Mesothelial cell of epicardium (in vitro differentiated cells): ENCODE data around the gene CAPN1. TPM values are rescaled to one million over a fixed set of nuclear protein-coding genes. Genes with fewer than 3 reads are reported as not detected.

ENCODE experiments used
- DNase-seq, 2 experiments: peaks; one replicate each; pipeline ENCODE4 v3.0.0; 2021; ENCODE audit warnings: low spot score in 2 of 2; ENCODE audit not compliant: unreplicated experiment in 2 of 2
- H3K27ac Mint-ChIP-seq: 2 replicates; pipeline ENCODE4 v1.8.0; 2021; ENCODE audit warnings: mixed read lengths
- H3K27me3 Mint-ChIP-seq: 2 replicates; pipeline ENCODE4 v1.8.0; 2021; ENCODE audit warnings: low read depth, mixed read lengths
- H3K36me3 Mint-ChIP-seq: 2 replicates; pipeline ENCODE4 v1.8.0; 2021; ENCODE audit warnings: mixed read lengths
- H3K4me1 Mint-ChIP-seq: 2 replicates; pipeline ENCODE4 v1.8.0; 2021; ENCODE audit warnings: mixed read lengths
- H3K4me3 Mint-ChIP-seq: 2 replicates; pipeline ENCODE4 v1.8.0; 2021; ENCODE audit warnings: mild to moderate bottlenecking, moderate library complexity, mixed read lengths
- H3K9me3 Mint-ChIP-seq: 2 replicates; pipeline ENCODE4 v1.8.0; 2021; ENCODE audit warnings: mixed read lengths
- CTCF ChIP-seq: fragments of 200-600 bp; sonication (generic); IDR thresholded peaks from one replicate; pipeline ENCODE4 v1.5.0; 2021; ENCODE audit warnings: antibody characterized with exemption; ENCODE audit not compliant: unreplicated experiment
- total RNA-seq: library from RNA; stranded (reverse); gene quantifications from 3 replicates; pipeline ENCODE4 v1.2.1, GENCODE V29; 2021

Gene CAPN1
- total RNA-seq, 1 donor from 2014 or later, result 196 TPM

- peaks cover 3% of the 10 kb centered on the region for H3K27me3 Mint-ChIP-seq
- H3K27ac Mint-ChIP-seq, result peak overlapping the region; percentile 100
- H3K9me3 Mint-ChIP-seq, result no peaks in the 10 kb centered on the region
- DNase-seq, result peak; percentile 71 to 84
- no peak for TF ChIP-seq CTCF
- peaks cover 30% of the 10 kb centered on the region for H3K4me1 Mint-ChIP-seq
- H3K4me3 Mint-ChIP-seq, result peak overlapping the region; percentile 99
- peaks cover 3% of the 10 kb centered on the region for H3K36me3 Mint-ChIP-seq
Measured at GRCh38 chr11:65134952-65135632, 46.6 kb upstream of the CAPN1 start.

GRCh38 chr11:65135633-65136145 lies 46.0 kb upstream of the CAPN1 start:
- Mint-ChIP-seq H3K36me3 (peaks cover 3% of the 10 kb centered on the region), H3K9me3 (no peaks in the 10 kb centered on the region), H3K27me3 (peaks cover 7% of the 10 kb centered on the region), H3K4me1 (peaks cover 30% of the 10 kb centered on the region), H3K27ac (peak overlapping the region; percentile 100), H3K4me3 (peak overlapping the region; percentile 99)
- DNase-seq, result no peak
- no peak for TF ChIP-seq CTCF

GRCh38 chr11:65136515-65137096 lies 45.1 kb upstream of the CAPN1 start:
- Mint-ChIP-seq H3K4me3 (peak overlapping the region; percentile 49), H3K27me3 (peaks cover 16% of the 10 kb centered on the region), H3K4me1 (peaks cover 30% of the 10 kb centered on the region), H3K9me3 (no peaks in the 10 kb centered on the region), H3K27ac (peak overlapping the region; percentile 90), H3K36me3 (no peaks in the 10 kb centered on the region)
- no peak for TF ChIP-seq CTCF
- DNase-seq, result no peak

- no peak for DNase-seq
- Mint-ChIP-seq H3K27me3 (peaks cover 41% of the 10 kb centered on the region), H3K4me3 (no peak overlapping the region), H3K9me3 (no peaks in the 10 kb centered on the region), H3K27ac (no peak overlapping the region), H3K4me1 (no peaks in the 10 kb centered on the region), H3K36me3 (no peaks in the 10 kb centered on the region)
- TF ChIP-seq CTCF, result no peak
Measured at GRCh38 chr11:65141896-65142494, 39.7 kb upstream of the CAPN1 start.

GRCh38 chr11:65147352-65148075 lies 34.2 kb upstream of the CAPN1 start:
- Mint-ChIP-seq H3K27ac (no peak overlapping the region), H3K27me3 (peaks cover 19% of the 10 kb centered on the region), H3K4me1 (peaks cover 18% of the 10 kb centered on the region), H3K4me3 (no peak overlapping the region), H3K9me3 (no peaks in the 10 kb centered on the region), H3K36me3 (no peaks in the 10 kb centered on the region)
- TF ChIP-seq CTCF, result no peak
- DNase-seq, result no peak
